CD4-positive, alpha-beta T cell treated with Interleukin-17A for 1 hour (primary cell): ENCODE data around the gene GUCA2B.

Experiments used
- DNase-seq: peaks from one replicate; pipeline ENCODE4 v3.0.0-alpha.2; 2020

Gene GUCA2B

DNA sequence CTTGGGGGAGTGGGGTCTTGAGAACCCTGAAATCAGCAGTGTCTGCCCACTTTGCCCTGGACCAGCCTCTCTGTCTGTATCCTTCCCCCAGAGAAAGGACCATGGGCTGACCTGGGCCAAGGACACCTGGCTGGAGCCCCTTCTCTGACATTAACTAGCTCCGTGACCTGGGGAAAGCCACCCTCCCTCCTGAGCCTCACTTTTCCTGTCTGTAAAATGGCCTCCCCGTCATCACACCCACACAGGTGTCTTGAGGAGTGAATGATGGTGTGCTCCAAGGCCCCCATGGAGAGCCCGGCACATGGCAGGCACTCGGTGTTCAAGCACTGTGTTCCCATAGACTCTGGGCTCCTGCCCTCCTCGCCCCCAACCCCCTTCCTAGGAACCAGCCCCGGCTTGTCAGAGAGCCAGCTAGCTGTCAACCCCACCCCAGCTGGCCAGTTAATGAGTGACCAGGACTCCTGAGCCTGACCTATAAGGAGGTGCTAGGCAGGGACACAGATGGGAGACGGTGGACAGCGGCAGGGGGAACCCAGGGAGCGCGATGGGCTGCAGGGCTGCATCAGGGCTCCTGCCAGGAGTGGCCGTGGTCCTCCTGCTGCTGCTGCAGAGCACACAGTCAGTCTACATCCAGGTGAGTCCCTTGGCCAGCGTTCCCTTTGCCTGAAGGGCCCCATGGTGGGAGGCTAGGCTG lies at the start of gene GUCA2B:
GUCA2B (plus strand) TSS at position 504 of the 694 bp plus-strand sequence; CDS start at position 545, 41 bp downstream.
- no peak for DNase-seq

- DNase-seq = no peak
Observed at GRCh38 chr1:42105025-42105424, 48.2 kb upstream of the GUCA2B start.

- DNase-seq = no peak
Observed at GRCh38 chr1:42108309-42108708, 44.9 kb upstream of the GUCA2B start.

- DNase-seq = no peak
Observed at GRCh38 chr1:42109600-42109999, 43.6 kb upstream of the GUCA2B start.

- no peak for DNase-seq
Observed at GRCh38 chr1:42114229-42114628, 39.0 kb upstream of the GUCA2B start.

- DNase-seq = no peak
Observed at GRCh38 chr1:42117214-42117613, 36.0 kb upstream of the GUCA2B start.

GRCh38 chr1:42118125-42118524 lies 35.1 kb upstream of the GUCA2B start:
- DNase-seq = no peak

DNA sequence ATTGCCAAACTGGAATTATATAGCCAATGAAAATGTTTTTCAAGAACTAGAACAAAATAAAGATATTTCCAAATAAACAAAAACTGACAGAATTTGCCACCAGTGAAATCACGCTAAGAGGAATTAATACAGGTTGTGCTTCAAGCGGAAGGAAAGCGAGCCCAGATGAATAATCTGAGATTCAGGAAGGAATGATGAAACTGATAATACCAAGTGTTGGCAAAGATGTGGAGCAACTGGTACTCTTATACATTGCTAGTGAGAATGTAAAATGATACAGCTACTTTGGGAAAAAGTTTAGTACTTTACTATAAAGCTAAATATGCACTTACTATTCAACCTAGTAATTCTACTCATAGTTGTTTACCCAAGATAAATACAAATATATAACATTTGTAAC lies 30.8 kb upstream of the GUCA2B start:
- DNase-seq = no peak

- DNase-seq = no peak
Observed at GRCh38 chr1:42125552-42125951, 27.7 kb upstream of the GUCA2B start.

- no peak for DNase-seq
Observed at GRCh38 chr1:42127767-42128166, 25.4 kb upstream of the GUCA2B start.

DNA sequence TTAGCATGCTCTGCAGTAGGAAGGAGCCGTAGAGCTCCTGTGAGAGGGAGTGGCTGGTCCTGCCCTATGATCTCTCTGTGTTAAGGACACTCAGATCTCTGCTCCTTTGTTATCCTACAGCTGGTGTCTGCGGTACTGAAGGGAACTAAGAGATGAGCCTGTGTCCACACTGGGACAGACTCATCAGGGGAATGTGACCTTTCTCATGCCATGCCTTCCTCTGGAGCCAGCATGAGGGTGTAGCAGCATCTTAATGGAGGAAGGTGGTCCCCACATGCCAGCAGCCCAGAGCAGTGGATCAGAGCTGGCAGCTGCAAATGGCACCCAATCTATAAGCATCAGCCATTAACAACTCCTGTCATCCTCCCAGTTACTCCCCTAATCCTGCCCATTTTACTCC lies 24.7 kb upstream of the GUCA2B start:
- no peak for DNase-seq

DNA sequence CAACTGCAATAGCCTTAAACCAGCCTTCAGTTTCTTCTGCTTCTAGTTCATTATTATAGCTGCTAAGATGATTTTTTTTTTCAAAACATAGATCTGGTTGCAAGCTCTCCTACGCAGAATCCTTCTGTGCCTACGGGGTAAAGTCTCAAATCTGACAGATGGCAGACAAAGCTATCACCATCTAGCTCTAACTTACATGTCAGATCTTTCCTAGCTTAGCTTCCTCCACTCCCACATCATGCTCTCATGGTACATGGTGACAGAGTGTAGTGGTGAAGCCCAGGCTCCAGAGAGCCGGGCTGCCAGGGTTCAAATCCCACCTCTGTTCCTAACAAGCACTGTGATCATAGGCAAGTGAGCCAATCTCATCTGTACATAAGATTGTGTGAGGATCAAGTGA lies 24.2 kb upstream of the GUCA2B start:
- no peak for DNase-seq

- DNase-seq = no peak
Observed at GRCh38 chr1:42130061-42130660, 23.0 kb upstream of the GUCA2B start.

DNA sequence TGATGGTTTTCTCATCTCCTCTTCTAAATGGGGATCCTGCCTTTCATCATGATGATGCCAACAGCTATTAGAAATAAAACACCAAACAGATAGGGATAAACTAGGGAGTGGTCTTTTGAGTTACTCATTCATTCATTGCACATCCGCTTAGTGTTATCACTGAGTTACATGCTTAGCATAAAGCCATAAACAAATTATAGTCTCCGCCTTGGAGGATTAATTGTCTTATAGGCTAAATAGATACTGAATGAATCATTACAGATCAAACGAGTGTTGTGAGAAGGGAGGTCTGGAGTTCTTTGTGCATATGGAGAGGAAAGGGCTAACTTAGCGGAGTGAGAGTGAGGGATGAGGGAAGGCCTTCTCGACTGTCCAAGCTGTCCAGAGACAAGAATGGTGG lies 19.8 kb upstream of the GUCA2B start:
- DNase-seq = no peak

GRCh38 chr1:42133809-42134526 lies 19.2 kb upstream of the GUCA2B start:
- no peak for DNase-seq

DNA sequence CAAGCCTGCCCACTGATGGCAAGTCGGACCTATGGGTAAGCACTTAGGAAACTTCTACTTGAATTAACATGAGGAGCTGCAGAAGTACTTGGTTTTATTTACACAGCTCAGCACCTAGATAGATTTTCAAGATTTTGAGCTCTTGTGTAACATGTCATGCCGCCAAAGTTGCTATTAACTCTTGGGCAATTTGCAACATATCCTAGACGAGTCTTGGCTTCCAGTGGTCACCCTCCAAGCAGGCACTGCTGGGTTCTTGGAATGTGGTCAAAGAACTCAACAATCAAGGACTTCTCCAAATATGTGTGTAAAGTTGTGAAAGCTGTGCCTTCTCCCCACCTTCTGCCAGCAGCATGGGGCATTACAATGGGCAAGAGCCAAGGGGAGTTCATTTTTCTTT lies 17.8 kb upstream of the GUCA2B start:
- no peak for DNase-seq

DNA sequence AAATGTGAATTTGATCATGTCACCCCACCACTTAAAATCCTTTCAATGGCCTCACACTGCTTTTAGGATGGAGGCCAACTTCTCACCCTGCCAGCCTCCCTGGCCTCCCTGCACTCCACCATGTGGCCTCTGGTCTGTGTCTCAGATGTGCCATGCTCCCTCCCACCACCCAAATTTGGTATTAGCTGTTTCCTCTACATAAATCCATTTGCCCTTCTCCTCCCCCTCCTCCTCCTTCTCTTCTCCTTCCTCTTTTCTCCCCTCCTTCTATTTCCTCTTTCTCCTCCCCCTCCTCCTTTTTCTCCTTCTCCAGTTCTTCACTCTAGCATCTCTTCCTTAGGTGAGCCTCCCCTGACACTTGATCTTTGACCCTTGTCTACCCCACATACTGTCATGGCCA lies 16.7 kb upstream of the GUCA2B start:
- no peak for DNase-seq

- no peak for DNase-seq
Observed at GRCh38 chr1:42137766-42138165, 15.4 kb upstream of the GUCA2B start.

DNA sequence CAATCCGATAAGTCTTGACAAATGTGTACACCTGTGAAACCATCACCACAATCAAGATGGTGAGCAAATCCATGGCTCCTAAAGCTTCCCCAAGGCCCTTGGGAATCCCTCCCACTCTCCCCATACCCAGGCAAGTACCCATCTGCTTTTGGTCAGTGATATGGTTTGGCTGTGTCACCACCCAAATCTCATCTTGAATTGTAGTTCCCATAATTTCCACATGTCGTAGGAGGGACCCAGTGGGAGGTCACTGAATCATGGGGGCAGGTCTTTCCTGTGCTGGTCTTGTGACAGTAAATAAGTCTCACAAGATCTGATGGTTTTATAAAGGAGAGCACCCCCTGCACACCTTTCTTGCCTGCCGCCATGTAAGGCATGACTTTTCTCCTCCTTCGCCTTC lies 14.6 kb upstream of the GUCA2B start:
- DNase-seq = no peak

DNA sequence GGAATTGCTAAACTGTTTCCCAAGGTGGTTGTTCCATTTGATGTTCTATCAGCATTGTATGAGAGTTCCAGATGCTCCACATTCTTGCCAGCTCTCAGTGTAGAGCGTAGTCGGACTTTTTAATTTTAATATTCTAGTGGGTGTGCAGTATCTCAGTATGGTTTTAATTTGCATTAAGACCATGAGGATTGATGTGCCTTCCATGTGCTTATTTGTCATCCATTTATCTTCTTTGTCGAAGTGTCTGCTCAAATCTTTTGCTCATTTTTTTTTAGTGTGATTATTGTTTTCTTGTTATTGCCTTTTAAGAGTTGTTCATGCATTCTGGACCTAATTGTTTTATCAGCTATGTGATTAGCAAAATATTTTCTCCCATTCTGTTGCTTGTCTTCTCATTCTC lies 13.8 kb upstream of the GUCA2B start:
- no peak for DNase-seq

DNA sequence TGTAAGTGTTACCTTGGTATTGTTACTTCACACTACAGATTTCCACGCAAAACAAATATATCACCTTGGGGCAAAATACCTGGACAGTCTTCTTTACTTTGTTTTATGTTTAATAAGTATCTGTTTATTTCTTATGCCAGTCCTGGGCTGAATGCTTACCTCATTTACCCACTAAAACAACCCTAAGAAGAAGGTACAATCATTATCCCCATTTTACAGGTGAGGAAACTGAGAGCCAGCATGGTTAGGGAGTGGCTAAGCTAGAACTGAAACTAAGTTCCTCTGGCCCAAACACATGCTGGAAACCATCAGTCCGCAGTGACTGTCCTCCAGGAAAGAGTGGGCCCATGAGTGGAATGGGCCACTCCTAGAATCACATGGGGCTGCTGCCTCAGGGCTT lies 13.0 kb upstream of the GUCA2B start:
- no peak for DNase-seq

- DNase-seq = no peak
Observed at GRCh38 chr1:42141978-42142377, 11.2 kb upstream of the GUCA2B start.

DNA sequence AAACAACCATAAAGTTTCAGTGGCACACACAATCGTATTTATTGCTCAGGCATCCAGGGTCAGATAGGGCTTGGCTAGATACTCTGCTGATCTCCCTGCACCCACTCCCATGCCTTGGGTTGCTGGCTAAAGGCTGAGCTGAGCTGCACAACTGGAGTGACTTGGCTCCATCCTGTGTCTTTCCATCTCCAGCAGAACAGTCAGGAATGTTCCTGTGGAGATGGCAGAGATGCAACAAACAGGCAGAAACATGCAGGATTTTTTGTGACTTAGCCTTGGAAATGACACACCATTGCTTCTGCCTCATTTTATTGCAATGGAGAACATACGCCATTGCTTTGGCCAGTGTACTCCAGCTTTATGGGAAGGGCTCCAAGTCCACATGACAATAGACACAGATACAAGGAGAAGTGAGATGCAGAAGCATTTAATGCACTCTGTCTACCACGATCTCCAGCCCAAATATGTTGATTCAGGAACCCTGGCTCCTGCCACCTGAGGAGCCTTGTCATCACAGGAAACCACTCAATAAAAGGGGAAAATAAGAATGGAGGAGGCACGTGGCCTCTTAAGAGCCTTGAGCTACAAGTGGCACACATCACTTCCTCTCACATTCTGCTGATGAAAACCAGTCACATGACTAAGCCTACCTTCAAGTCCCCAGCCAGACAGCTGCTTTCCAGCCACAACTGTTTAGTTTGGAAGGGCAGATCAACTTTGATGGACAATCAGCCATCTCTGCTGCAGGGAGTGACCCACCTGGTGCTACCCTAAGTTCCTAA lies 10.1 kb upstream of the GUCA2B start:
- DNase-seq = no peak
